Colonic mucosa (tissue), 4 donors: ENCODE measurements around the gene SALL1. TPM values are rescaled to one million over a fixed set of nuclear protein-coding genes. Genes with fewer than 3 reads are reported as not detected.

ENCODE experiments used
- DNase-seq: peaks from one replicate; pipeline ENCODE4 v3.0.0-alpha.2; 2020
- H3K27ac ChIP-seq: fragments of 200-600 bp; one replicate; pipeline ENCODE4 v1.8.0; 2021
- H3K27me3 ChIP-seq: fragments of 200-600 bp; one replicate; pipeline ENCODE4 v1.8.0; 2021
- H3K36me3 ChIP-seq: fragments of 200-600 bp; one replicate; pipeline ENCODE4 v1.8.0; 2021
- H3K4me1 ChIP-seq: fragments of 200-600 bp; one replicate; pipeline ENCODE4 v1.8.0; 2021; ENCODE audit warnings: mild to moderate bottlenecking
- H3K4me3 ChIP-seq: fragments of 200-600 bp; one replicate; pipeline ENCODE4 v1.8.0; 2021
- H3K9ac ChIP-seq, 2 donors: one replicate each; pipeline ENCODE4 v1.7.0; 2013; ENCODE audit warnings: control low read depth in 2 of 2, low read depth in 2 of 2, low read length in 2 of 2
- H3K9me3 ChIP-seq: fragments of 200-600 bp; one replicate; pipeline ENCODE4 v1.8.0; 2021
- intact Hi-C: fragments of 100-400 bp; cut with DNase I; formaldehyde crosslinking; loops from one replicate; pipeline ENCODE4 v1.14.1; 2022
- total RNA-seq, 2 donors: library from RNA; stranded (reverse); fragmentation: NEBNext Ultra II Directional in 1 of 2; extraction: Animal tissue kit (Norgen Biotek cat#: 25700) in 1 of 2; gene quantifications; one replicate each; pipeline ENCODE4 v1.2.1, GENCODE V29; 2021
- TF ChIP-seq, protein P1 (sequence below): fragments of 200-600 bp; IDR thresholded peaks from one replicate; pipeline ENCODE4 v1.8.0; 2022; ENCODE audit warnings: antibody characterized with exemption, mild to moderate bottlenecking
- donor health status: healthy.
- donor health status: DM: no; HTN: no; CAD: no.
- donor health status: DM: no; HTN: no; CAD: no.

The SALL1 gene
- total RNA-seq, 2 donors from 2014 or later, result 1.7 to 4.1 TPM

DNA sequence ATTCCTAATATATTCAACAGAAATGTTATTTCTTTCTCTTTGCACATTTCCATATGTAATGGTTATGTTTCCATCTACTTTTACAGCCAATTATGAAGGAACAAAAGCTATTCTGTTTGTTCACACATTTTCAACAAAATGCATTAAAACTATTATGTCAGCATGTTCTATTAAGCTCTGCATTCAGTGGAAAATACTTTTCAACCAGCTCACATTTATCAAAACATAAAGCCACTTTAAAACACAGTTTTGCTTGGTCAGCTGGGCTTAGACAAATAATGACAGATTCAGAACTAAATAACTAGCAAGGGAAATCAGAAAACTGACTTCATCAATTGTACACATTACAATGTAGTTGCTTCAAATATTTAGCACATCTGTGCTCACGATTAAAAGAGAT is 6.9 kb downstream of the SALL1 start:
- H3K27ac ChIP-seq, result no peak overlapping the region
- no peak overlapping the region for H3K9ac ChIP-seq
- intact Hi-C loops, result no loop called here
- peaks cover 2% of the 10 kb centered on the region for H3K27me3 ChIP-seq
- H3K4me1 ChIP-seq, result no peaks in the 10 kb centered on the region
- TF ChIP-seq, protein P1, sequence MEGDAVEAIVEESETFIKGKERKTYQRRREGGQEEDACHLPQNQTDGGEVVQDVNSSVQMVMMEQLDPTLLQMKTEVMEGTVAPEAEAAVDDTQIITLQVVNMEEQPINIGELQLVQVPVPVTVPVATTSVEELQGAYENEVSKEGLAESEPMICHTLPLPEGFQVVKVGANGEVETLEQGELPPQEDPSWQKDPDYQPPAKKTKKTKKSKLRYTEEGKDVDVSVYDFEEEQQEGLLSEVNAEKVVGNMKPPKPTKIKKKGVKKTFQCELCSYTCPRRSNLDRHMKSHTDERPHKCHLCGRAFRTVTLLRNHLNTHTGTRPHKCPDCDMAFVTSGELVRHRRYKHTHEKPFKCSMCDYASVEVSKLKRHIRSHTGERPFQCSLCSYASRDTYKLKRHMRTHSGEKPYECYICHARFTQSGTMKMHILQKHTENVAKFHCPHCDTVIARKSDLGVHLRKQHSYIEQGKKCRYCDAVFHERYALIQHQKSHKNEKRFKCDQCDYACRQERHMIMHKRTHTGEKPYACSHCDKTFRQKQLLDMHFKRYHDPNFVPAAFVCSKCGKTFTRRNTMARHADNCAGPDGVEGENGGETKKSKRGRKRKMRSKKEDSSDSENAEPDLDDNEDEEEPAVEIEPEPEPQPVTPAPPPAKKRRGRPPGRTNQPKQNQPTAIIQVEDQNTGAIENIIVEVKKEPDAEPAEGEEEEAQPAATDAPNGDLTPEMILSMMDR, result no peak
- H3K36me3 ChIP-seq, result no peaks in the 10 kb centered on the region
- no peak overlapping the region for H3K4me3 ChIP-seq
- DNase-seq, result no peak
- H3K9me3 ChIP-seq, result no peaks in the 10 kb centered on the region

DNA sequence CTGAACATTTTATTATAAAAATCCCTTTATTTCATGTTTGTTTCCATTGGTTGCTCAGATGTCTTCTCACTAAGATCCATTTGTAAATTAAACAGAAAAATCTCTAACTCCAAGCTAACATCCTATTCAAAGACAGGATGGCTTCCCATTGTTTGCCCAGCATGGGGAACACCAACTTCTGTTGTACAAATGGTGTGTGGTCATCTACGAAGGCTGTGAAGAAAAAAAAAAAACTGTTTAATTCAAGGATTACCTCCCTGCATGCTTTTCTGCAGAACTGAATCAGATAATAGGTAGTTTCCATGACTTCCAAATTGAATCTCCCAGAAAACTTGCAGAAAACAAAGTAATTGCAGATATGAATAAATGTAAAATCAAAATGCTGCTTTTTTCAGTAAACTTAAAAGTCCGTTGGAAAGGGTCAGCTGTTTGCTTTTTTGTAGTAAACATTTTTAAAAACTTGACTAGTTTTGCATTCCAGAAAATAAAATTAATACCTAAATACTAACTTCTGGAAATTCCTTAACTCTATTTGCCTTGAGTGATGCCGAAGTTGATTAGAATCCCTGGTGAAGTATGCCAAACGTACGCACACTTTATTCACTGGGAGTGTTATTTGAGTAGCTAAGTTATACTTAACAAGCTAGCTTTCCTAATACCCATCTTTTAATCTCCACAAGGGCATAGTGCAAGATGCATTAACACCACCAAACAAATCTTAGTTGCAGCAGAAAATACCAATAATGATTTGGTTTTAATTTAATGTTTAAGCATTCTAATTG is 7.7 kb downstream of the SALL1 start:
- H3K9ac ChIP-seq, result no peak overlapping the region
- H3K36me3 ChIP-seq, result no peaks in the 10 kb centered on the region
- no peak overlapping the region for H3K4me3 ChIP-seq
- H3K4me1 ChIP-seq, result no peaks in the 10 kb centered on the region
- no peaks in the 10 kb centered on the region for H3K9me3 ChIP-seq
- intact Hi-C loops, result no loop called here
- DNase-seq, result no peak
- TF ChIP-seq, protein P1, result no peak
- H3K27ac ChIP-seq, result no peak overlapping the region
- H3K27me3 ChIP-seq, result no peaks in the 10 kb centered on the region

GRCh38 chr16:51141541-51141940 is 9.5 kb downstream of the SALL1 start:
- TF ChIP-seq, protein P1, result no peak
- intact Hi-C loops, result no loop called here
- H3K4me1 ChIP-seq, result no peaks in the 10 kb centered on the region
- H3K36me3 ChIP-seq, result no peaks in the 10 kb centered on the region
- no peaks in the 10 kb centered on the region for H3K9me3 ChIP-seq
- no peak overlapping the region for H3K27ac ChIP-seq
- no peaks in the 10 kb centered on the region for H3K27me3 ChIP-seq
- H3K4me3 ChIP-seq, result no peak overlapping the region
- no peak for DNase-seq
- no peak overlapping the region for H3K9ac ChIP-seq

DNA sequence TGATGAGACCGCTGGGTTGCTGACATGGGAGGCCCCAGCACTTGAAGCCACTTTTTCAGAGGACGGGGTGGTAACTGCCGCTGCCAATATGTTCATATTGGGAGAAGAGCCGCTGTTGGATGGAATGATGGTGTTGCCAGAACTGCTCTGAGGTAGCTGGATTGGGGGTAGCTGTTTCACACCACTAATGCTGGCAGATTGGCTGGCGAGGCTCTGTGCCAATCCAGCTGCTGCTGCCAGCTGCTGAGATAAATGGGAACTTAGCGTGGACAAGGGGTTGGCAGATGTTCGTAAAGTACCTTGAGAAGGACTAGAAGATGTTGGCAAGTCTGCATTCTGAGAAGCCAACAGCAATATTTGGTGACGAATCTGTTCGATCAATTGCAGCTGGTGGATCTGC is 10.0 kb downstream of the SALL1 start:
- H3K36me3 ChIP-seq, result no peaks in the 10 kb centered on the region
- TF ChIP-seq, protein P1, result no peak
- no peaks in the 10 kb centered on the region for H3K9me3 ChIP-seq
- no peaks in the 10 kb centered on the region for H3K27me3 ChIP-seq
- intact Hi-C loops, result no loop called here
- no peak overlapping the region for H3K9ac ChIP-seq
- no peaks in the 10 kb centered on the region for H3K4me1 ChIP-seq
- DNase-seq, result no peak
- no peak overlapping the region for H3K4me3 ChIP-seq
- no peak overlapping the region for H3K27ac ChIP-seq

- DNase-seq, result no peak
- no peak overlapping the region for H3K9ac ChIP-seq
- TF ChIP-seq, protein P1, result no peak
- no peaks in the 10 kb centered on the region for H3K4me1 ChIP-seq
- H3K4me3 ChIP-seq, result no peak overlapping the region
- no peaks in the 10 kb centered on the region for H3K9me3 ChIP-seq
- intact Hi-C loops, result no loop called here
- H3K36me3 ChIP-seq, result no peaks in the 10 kb centered on the region
- H3K27ac ChIP-seq, result no peak overlapping the region
- H3K27me3 ChIP-seq, result no peaks in the 10 kb centered on the region
These were observed 11.0 kb downstream of the SALL1 start for GRCh38 chr16:51140112-51140511.
